ACHN (cell line): ENCODE measurements around the gene PAAF1.

Source experiments
- DNase-seq: peaks from one replicate; pipeline ENCODE4 v3.0.0-alpha.2; 2015
- in situ Hi-C: cut with HindIII; loops from 2 replicates; pipeline ENCODE4 v1.10.0; 2017; ENCODE audit warnings: low sequenced_read_pairs, low pct_ligation_motif_present, low pct_unique_long_range_greater_than_20kb

The PAAF1 gene

GRCh38 chr11:73876424-73877310 is at the start of gene PAAF1, which contains the start of gene COA4:
TSS of gene PAAF1 (plus strand) at chr11:73876999. CDS start at chr11:73877022, 23 bp downstream.
TSS of gene COA4 (minus strand) at chr11:73876846. CDS start at chr11:73873378, 3,468 bp downstream.
- in situ Hi-C loops: no loop called here

GRCh38 chr11:73830261-73830660 is 46.5 kb upstream of the PAAF1 start:
- DNase-seq: no peak
- in situ Hi-C loops: no loop called here

More at GRCh38 chr11:73876424-73877310, at the start of gene PAAF1, which contains the start of gene COA4:
- peak; percentile 94 for DNase-seq

GRCh38 chr11:73833067-73833466 is 43.7 kb upstream of the PAAF1 start:
- DNase-seq: no peak
- in situ Hi-C loops: no loop called here

GRCh38 chr11:73838443-73839122 is 38.2 kb upstream of the PAAF1 start:
- in situ Hi-C loops: no loop called here
- DNase-seq: peak; percentile 16

GRCh38 chr11:73839123-73839457 is 37.7 kb upstream of the PAAF1 start:
- in situ Hi-C loops: no loop called here
- DNase-seq: no peak

- DNase-seq: no peak
- in situ Hi-C loops: no loop called here
Observed at GRCh38 chr11:73851046-73851764, 25.6 kb upstream of the PAAF1 start.

GRCh38 chr11:73852049-73852448 is 24.8 kb upstream of the PAAF1 start:
- in situ Hi-C loops: no loop called here
- DNase-seq: no peak

GRCh38 chr11:73854680-73855079 is 22.1 kb upstream of the PAAF1 start:
- in situ Hi-C loops: no loop called here
- DNase-seq: no peak

- in situ Hi-C loops: no loop called here
- DNase-seq: no peak
Observed at GRCh38 chr11:73856031-73856567, 20.7 kb upstream of the PAAF1 start.

- in situ Hi-C loops: no loop called here
- no peak for DNase-seq
Observed at GRCh38 chr11:73859671-73860070, 17.1 kb upstream of the PAAF1 start.

- DNase-seq: no peak
- in situ Hi-C loops: no loop called here
Observed at GRCh38 chr11:73860202-73860601, 16.6 kb upstream of the PAAF1 start.

GRCh38 chr11:73862986-73863385 is 13.8 kb upstream of the PAAF1 start:
- in situ Hi-C loops: no loop called here
- no peak for DNase-seq

- DNase-seq: no peak
- in situ Hi-C loops: no loop called here
Observed at GRCh38 chr11:73866095-73866579, 10.7 kb upstream of the PAAF1 start.

GRCh38 chr11:73866586-73866996 is 10.2 kb upstream of the PAAF1 start:
- DNase-seq: peak; percentile 72
- in situ Hi-C loops: no loop called here

GRCh38 chr11:73869332-73869949 is 7.4 kb upstream of the PAAF1 start:
- in situ Hi-C loops: no loop called here
- no peak for DNase-seq

GRCh38 chr11:73870261-73870660 is 6.5 kb upstream of the PAAF1 start:
- DNase-seq: no peak
- in situ Hi-C loops: no loop called here

- in situ Hi-C loops: no loop called here
- no peak for DNase-seq
Observed at GRCh38 chr11:73872749-73873357, 3.9 kb upstream of the PAAF1 start.

GRCh38 chr11:73875380-73875779 is 1.4 kb upstream of the PAAF1 start:
- no peak for DNase-seq
- in situ Hi-C loops: no loop called here
